Left ventricle myocardium superior (tissue), 1 donor: Measurements from ENCODE around the gene SFXN2. TPM values are rescaled to one million over a fixed set of nuclear protein-coding genes. Genes with fewer than 3 reads are reported as not detected.

ENCODE experiments used
- ATAC-seq: fragments of 200-7000 bp; cut with Tn5 transposase; one replicate; pipeline ENCODE4 v1.9.1; 2020; ENCODE audit warnings: mild to moderate bottlenecking, moderate library complexity
- DNase-seq: peaks from one replicate; pipeline ENCODE4 v3.0.0-alpha.2; 2020
- intact Hi-C: fragments of 100-400 bp; cut with micrococcal nuclease; formaldehyde crosslinking; loops from one replicate; pipeline ENCODE4 v1.11.0; 2022
- total RNA-seq: library from RNA; stranded (reverse); fragmentation: NEBNext Ultra II Directional; extraction: Animal tissue kit (Norgen Biotek cat#: 25700); gene quantifications from one replicate; pipeline ENCODE4 v1.2.1, GENCODE V29; 2021
- donor health status: DM: no; HTN: yes; CAD: no; lungs with severe emphysema.

The SFXN2 gene
- total RNA-seq, 1 donor from 2014 or later: 1.5 TPM

- peak; percentile 80 for DNase-seq
- peak; percentile 78 for ATAC-seq
- intact Hi-C loops: no loop called here
Observed at GRCh38 chr10:102782673-102783551, 68.5 kb downstream of the SFXN2 start.

GRCh38 chr10:102783568-102783967, 69.1 kb downstream of the SFXN2 start:
- peak; percentile 30 for ATAC-seq
- intact Hi-C loops: no loop called here
- DNase-seq: no peak

- peak; percentile 8 for ATAC-seq
- DNase-seq: peak; percentile 35
- intact Hi-C loops: no loop called here
Observed at GRCh38 chr10:102785818-102786217, 71.4 kb downstream of the SFXN2 start.

- DNase-seq: peak; percentile 40
- intact Hi-C loops: loop anchor here (10.0 kb wide), 1 partner anchor 47 kb away; the partner anchor contains the start of gene WBP1L
- ATAC-seq: no peak
Observed at GRCh38 chr10:102791754-102792395, 77.4 kb downstream of the SFXN2 start.

Other genes starting within 250 kb of the SFXN2 start
- gene ACTR1A, start 211.9 kb upstream of the SFXN2 start, total RNA-seq: 101 TPM
- gene SUFU, start 210.7 kb upstream of the SFXN2 start, total RNA-seq: 8.0 TPM
- gene TRIM8, start 70.2 kb upstream of the SFXN2 start, total RNA-seq: 117 TPM
- 13.6 TPM for gene ARL3, start 239 bp upstream of the SFXN2 start, total RNA-seq
- gene WBP1L, start 29.3 kb downstream of the SFXN2 start, total RNA-seq: 22.4 TPM
- not detected for gene CYP17A1, start 122.8 kb downstream of the SFXN2 start, total RNA-seq
- gene BORCS7, start 139.6 kb downstream of the SFXN2 start, total RNA-seq: 12.3 TPM
- gene AS3MT, start 154.8 kb downstream of the SFXN2 start, total RNA-seq: 22.4 TPM
- 4.2 TPM for gene CNNM2, start 203.7 kb downstream of the SFXN2 start, total RNA-seq